ENCODE measurements around the gene MED12.
A peak's percentile ranks its signal among the peaks of the same experiment; 100 is the strongest.

Gene MED12

DNA sequence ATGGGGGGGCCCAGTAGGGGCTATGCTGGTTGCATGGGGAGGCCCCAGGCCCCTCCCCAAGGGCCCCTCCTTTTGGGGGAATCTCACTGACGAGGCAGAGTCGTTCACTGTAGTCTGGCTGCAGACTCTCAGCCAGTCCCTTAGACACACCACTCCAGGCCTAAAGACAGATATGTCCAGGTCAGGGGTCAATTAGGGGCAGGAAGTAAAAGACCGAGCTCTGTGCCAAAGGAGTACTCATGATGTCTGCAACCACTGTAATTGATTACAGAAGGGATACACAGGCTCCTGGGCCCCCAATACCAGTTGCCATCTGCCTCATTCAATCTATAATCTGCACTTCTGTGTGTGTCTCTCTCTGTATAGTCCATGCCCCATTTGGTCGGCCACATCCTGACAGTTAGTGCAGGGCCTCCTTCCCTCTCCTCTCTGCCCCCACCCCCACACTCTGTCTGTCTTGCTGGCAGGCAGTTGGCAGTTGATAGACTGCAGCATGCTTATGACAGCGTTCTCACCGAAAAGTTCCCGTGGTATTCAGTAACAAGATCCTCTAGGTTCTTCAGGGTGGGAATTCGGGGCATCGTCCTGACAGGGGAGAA lies 10.5 kb upstream of the MED12 start:
- DNase-seq = peak; percentile 41

DNA sequence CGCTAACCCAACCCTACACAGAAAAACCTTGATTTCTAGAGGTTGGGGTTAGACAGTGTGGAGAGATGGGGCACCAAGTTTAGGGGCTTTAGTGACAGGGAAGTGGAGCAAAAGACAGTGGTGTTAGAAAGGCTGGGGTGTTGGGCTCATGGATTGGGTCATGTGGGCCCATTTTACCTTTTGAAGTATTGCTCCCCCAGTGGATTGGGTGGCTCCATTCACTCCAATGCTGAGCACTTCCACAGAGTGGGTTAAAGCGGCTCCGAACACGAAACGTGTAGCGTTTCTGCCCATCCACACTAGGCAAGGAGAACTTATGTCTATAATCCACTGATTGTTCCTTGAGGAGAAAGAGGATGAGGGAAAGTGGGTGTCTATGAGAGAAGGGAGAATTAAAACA lies 9.3 kb upstream of the MED12 start:
- DNase-seq = no peak

DNA sequence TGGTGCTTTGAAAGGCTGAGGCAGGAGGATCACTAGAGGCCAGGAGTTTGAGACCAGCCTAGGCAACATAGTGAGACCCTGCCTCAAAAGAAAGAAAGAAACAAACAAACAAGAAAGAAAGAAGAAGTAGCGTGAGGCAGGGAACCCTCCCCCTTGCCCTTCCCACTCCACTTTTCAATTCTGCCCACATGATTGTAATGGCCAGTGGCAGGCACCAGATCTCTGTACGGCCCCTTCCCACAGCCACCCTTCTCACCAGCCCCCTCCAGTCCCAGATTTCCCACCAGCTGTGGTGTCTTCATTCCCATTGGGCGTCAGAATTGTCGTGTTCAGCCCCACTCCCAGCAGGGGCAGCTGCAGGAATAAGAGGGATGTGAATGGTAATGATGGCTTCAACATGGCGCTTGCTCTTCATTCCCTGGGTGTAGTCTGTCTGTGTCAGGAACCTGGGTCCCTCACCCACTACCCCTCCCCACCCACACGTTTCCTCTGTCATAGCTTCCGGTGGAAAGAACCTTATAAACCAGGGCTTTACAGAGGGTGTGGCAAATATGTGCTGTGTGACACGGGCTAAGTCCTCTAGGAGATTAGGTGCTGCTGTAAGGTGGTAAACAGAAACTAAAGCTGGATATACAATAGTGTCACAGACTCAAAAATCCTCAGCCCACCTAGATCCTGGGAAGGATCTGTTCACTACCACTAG lies 7.1 kb upstream of the MED12 start, which contains the start of gene IL2RG:
TSS of gene IL2RG (minus strand) at position 437 of the 703 bp plus-strand sequence. CDS start at position 399, 38 bp downstream.
- peak; percentile 38 for DNase-seq

DNA sequence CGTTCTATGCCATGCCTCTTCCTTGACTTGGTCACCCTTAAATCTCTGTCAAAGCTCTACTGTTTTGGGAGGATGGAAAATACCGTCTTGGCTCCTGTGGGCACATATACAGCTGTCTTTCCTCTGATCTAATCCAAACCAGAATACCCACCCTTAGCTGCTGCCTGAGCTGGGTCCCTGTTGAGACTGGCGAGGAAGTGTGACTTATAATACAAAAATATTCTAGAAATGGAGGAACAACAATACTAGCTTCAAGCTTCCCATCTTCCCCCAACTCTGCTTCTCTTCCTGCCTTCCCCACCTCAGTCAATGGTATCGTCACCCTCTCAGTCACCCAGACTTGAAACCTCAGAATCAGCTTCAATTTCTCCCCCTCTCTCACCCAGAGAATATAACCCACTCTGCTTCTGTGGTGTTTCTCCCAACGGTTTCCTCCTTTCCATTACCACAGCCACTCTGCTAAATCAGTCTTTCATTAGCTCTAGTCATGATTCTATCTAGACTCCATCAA lies 6.4 kb upstream of the MED12 start:
- no peak for DNase-seq

GRCh38 chrX:71117358-71117757 lies 1.0 kb upstream of the MED12 start:
- DNase-seq = no peak

DNA sequence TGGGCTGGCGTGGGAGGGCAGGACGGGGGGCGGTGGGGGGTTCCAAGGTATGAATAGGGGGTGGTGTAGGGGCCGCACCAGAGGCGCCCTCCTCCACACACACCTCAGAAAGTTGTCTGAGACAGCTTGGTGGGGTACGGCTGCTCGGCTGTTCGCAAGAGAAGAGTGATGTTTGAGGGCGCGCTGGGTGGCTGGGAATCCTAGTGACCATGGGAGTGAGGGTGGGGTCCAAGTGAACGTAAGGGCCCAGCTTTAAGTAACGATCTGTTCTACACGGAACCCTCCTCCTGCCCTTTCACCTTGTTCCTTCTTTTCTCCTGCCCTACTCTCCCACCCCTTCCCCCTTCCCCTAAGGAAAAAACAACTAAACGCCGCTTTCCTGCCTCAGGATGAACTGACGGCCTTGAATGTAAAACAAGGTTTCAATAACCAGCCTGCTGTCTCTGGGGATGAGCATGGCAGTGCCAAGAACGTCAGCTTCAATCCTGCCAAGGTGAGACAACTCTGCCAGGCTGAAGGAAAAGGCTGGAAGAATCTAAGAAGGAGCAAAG lies 664 bp downstream of the MED12 start:
- no peak for DNase-seq

- DNase-seq = no peak
These were observed 9.9 kb downstream of the MED12 start for GRCh38 chrX:71128166-71128833.

- DNase-seq = peak; percentile 80
These were observed 10.7 kb downstream of the MED12 start for GRCh38 chrX:71128915-71129765.

DNA sequence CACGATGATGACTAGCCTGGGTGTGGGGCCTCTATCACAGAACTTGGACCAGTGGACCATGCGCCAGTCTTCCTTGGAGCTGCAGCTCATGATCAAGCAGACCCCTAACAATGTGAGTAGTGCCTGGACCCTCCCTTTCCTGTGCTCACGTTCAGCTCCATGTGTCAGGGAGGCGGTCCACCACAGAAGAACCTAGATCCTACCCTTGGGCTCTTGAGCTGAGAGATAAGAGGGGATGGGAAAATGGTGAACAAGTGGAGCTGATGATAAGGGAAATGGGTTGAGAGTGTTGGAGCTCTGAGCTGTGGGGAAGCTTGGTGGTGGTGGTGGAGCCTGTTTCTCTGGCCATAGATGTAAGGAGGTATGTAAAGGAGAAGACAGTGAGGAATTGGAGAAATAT lies 13.1 kb downstream of the MED12 start:
- no peak for DNase-seq

GRCh38 chrX:71140440-71140839 lies 22.0 kb downstream of the MED12 start:
- DNase-seq = no peak

GRCh38 chrX:71143508-71143907 lies 25.1 kb downstream of the MED12 start:
- no peak for DNase-seq

DNA sequence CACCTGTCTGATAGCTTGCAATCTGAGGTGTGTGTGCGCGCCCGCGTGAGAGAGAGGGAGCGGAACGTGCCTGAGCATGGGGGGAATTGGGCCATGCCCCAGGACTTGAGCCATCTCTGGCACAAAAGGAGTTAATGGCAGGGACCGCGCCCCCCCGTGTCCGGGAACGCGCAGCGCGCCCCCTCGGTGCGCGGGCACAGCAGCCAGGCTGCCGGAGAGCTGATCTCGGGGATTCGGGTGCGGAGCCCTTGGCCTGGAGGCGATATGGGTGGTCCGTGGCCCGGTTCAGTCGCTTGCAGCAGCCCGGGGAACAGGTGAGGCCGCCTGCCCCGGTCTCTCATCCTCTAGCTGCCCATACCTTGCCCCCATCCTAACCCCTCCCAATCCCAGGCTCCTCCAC lies 26.3 kb downstream of the MED12 start, which contains the start of gene NLGN3:
TSS of gene NLGN3 (plus strand) at position 191 of the 400 bp plus-strand sequence. CDS start 2,909 bp downstream, outside the sequence.
- peak; percentile 40 for DNase-seq

DNA sequence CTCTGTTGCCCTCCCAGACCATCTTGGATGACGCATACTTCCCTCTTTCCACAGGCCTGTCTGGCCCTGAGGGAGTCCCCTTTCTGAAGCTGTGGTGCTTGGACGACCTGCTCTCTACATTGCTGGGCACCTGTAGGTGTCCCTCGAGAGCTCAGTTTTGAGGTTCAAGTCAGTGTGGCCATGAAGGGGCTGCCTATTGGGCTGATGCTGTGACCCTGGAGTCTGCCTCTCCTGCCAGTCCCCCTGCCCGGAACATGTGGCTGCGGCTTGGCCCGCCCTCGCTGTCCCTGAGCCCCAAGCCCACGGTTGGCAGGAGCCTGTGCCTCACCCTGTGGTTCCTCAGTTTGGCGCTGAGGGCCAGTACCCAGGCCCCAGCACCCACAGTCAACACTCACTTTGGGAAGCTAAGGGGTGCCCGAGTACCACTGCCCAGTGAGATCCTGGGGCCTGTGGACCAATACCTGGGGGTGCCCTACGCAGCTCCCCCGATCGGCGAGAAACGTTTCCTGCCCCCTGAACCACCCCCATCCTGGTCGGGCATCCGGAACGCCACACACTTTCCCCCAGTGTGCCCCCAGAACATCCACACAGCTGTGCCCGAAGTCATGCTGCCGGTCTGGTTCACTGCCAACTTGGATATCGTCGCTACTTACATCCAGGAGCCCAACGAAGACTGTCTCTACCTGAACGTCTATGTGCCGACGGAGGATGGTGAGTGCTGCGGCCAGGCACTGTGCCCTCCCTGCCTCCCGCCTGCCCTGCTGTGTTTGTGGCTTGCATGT lies 29.3 kb downstream of the MED12 start:
- DNase-seq = no peak

GRCh38 chrX:71148278-71148663 lies 29.9 kb downstream of the MED12 start:
- DNase-seq = no peak

DNA sequence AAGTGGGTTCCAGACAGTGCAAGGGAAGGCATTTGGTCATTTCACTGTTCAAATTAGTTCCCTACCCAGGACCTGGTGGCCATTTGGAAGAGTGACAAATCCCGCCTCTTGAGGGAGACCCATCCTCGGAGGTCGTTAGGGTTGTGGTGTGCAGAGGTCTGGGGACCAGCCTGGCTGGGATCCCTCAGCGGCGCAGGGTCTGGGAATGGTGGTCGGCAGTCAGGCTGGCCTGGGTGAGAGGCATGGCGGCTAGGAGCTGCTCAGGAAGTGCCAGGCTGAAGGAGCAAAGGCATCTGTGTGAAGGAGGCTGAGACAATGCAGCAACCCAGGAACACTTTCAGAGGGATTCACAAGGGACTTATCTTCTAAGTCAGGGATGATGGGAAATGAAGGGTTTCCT lies 33.0 kb downstream of the MED12 start:
- DNase-seq = no peak

DNA sequence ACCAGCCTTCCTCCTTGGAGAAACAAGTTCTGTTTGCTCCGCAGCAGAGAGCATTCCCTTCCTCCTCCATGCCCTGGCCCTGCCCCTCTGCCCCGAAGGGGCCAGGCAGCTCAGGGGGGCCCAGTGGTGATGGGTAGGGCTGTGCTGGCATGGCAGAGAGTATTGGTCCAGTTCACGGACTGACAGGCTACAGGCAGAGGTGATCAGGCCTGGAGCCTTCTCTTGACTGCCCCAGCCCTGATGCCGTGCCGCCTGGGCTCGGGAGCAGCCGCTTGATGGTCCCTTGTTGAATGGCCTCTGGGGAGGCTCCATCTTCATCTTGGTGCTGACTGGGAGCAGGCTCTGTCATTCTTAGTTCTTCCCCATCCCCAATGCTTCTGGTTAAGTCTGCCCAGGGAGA lies 35.8 kb downstream of the MED12 start:
- DNase-seq = no peak

DNA sequence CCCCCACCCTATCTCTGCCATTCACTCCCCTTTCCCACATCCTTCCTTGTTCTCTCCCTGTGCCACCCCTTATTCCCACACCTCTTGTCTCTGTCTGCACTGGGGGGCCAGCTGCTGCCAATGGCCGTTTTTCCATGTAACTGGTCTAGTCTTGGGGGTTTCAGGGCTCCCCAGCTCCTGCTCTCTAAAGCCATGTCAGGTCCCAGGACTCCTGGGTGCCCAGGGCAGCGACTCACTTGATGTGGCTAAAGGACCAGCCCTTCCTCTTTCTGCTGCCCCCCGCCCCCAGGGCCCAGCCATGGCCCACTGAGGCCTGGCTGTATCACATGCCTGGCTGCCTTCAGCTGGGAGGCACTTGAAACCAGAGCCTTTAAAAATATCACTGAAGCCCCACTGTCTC lies 36.2 kb downstream of the MED12 start:
- no peak for DNase-seq

DNA sequence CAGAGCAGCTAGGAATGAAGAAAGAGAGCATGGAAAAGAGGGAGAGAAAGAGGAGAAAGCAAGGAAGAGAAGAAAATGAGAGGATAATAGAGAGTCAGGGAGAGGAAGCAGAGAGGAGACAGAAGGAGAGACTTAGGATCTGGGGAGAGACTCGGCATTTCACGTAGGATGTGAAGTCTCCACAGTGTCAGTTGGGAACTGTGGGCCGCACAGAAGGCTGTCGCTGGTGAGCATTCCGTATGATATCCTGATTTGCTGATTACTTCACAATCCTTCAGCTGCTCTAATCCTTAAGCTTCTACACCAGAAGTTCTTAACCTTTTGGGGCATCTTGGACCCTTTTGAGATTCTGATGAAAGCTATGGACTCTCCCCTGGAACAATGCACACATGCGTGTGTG lies 40.2 kb downstream of the MED12 start:
- DNase-seq = no peak

DNA sequence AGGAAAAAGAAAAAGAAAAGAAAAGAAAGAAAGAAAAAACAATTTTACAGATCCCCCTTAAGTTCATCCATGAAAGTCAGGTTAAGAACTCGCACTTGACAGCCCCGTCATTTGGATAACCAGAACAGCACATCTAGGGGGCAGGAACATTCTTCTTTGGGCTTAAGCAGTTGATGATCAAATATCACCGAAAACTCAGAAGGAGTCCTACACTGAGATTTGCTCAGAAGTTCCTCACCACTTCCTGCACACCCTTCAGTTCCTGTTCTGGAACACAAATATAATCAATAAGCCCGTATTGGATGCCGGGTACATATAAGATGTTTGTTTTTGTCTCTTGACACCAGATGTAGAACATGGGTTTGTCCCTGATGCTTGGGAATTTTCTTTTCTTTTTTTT lies 40.9 kb downstream of the MED12 start:
- no peak for DNase-seq

GRCh38 chrX:71160475-71160874 lies 42.1 kb downstream of the MED12 start:
- DNase-seq = no peak

DNA sequence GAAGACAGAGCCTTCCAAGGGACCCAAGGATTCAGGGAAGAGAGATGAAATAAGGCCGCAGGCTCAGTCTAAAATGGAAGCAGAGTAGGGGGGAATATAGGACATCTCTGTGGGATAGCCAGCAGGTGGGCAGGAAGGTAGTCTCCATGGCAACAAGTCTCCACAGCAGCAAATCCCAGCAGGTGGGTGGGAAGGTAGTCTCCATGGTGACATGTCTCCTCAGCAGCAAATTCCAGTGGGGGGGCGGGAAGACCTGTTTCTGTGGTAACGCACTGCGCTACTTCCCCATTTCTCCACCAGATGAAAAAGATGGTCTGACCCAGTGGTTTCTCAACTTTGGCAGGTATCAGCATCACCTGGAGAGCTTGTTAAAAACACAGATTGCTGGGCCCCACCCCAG lies 44.6 kb downstream of the MED12 start:
- no peak for DNase-seq

- DNase-seq = no peak
These were observed 45.7 kb downstream of the MED12 start for GRCh38 chrX:71164071-71164470.
